Measurements from ENCODE around the gene DDX5. TPM values are rescaled to one million over a fixed set of nuclear protein-coding genes. Genes with fewer than 3 reads are reported as not detected.

Gene DDX5
- polyA plus RNA-seq, 1 of the 3 experiments (the other 2 are of a cell fraction), result 1,642 TPM

GRCh38 chr17:64494121-64494520, 12.0 kb downstream of the DDX5 start:
- peaks cover 25% of the 10 kb centered on the region for H3F3A ChIP-seq (replicated peaks; ENCODE audit: insufficient read depth)
- WGBS (ENCODE audit: low lambda C conversion rate), result 96% methylated on average over 2 of the region's 2 CpGs
- H3K36me3 ChIP-seq (replicated peaks in 1 of 2; ENCODE audit: control insufficient read depth in 1 of 2, insufficient read depth in 2 of 2, low read length in 1 of 2), result peaks cover 46 to 49% of the 10 kb centered on the region in 2 experiments
- ChIA-PET CTCF (interaction anchor here (5.2 to 6.7 kb wide), 2 partner anchors 15 to 74 kb away, joined by 73 to 76 read pairs; no protein-coding TSS in a partner anchor), POLR2A (interaction anchor here (4.2 kb wide), 1 partner anchor 12 kb away, joined by 140 read pairs; the partner anchor contains the start of genes CEP95 and DDX5)
- H3K9me2 ChIP-seq, result no peaks in the 10 kb centered on the region
- no peaks in the 10 kb centered on the region for H3K27me3 ChIP-seq (ENCODE audit: insufficient read depth)
- H3K4me1 ChIP-seq (ENCODE audit: control insufficient read depth in 1 of 2, insufficient read depth in 2 of 2, low read depth in 1 of 2, low read length in 1 of 2), result peaks cover 13 to 19% of the 10 kb centered on the region in 2 experiments; a peak in 3 of 4 replicates
- H2AFZ ChIP-seq (ENCODE audit: low read depth), result no peak overlapping the region
- H3K4me2 ChIP-seq, result peak overlapping the region; percentile 90
- H3K9ac ChIP-seq, result no peak overlapping the region
- no peak for DNase-seq
- no peak overlapping the region; a peak in 1 of 4 replicates for H3K4me3 ChIP-seq (ENCODE audit: low read depth in 2 of 2, low read length in 1 of 2)
- TF ChIP-seq PBX3 (IDR thresholded peaks at IDR 0.05), result no peak
- TF ChIP-seq POLR2AphosphoS5 (IDR thresholded peaks at IDR 0.05; ENCODE audit: low read depth, low read length), result no peak
- no peak for TF ChIP-seq RAD21 (IDR thresholded peaks at IDR 0.05; ENCODE audit: low read length)
- no peak for TF ChIP-seq TEAD4 (IDR thresholded peaks at IDR 0.05; ENCODE audit: borderline replicate concordance, insufficient read depth)
- no peak for TF ChIP-seq TCF12 (IDR thresholded peaks at IDR 0.05)
- no peak for TF ChIP-seq FOXM1 (IDR thresholded peaks at IDR 0.05; ENCODE audit: low read depth)
- no peak for TF ChIP-seq NFIC (IDR thresholded peaks at IDR 0.05; ENCODE audit: borderline replicate concordance)
- TF ChIP-seq TAF1 (IDR thresholded peaks at IDR 0.05; ENCODE audit: borderline replicate concordance, low read depth, low read length), result no peak
- TF ChIP-seq EZH2phosphoT487 (IDR thresholded peaks at IDR 0.05; ENCODE audit: borderline replicate concordance, low read depth), result no peak
- H3K79me2 ChIP-seq (ENCODE audit: insufficient read depth), result peaks cover 48% of the 10 kb centered on the region
- peaks cover 20% of the 10 kb centered on the region for H4K20me1 ChIP-seq (ENCODE audit: insufficient read depth)
- no peak overlapping the region for H3K27ac ChIP-seq (ENCODE audit: low read depth in 2 of 2, low read length in 1 of 2)
- H3K9me3 ChIP-seq, result no peaks in the 10 kb centered on the region

- ChIA-PET CTCF (interaction anchor here (0.7 to 6.7 kb wide), 11 partner anchors 8 to 180 kb away, joined by 3 to 76 read pairs (median 7); partner anchors contain the start of genes CEP95 and DDX5), POLR2A (interaction anchor here (2.5 kb wide), 1 partner anchor 13 kb away, joined by 15 read pairs; the partner anchor contains the start of genes CEP95 and DDX5)
- Histone ChIP-seq H3K9me2 (no peaks in the 10 kb centered on the region), H3K27ac (ENCODE audit: low read depth in 2 of 2, low read length in 1 of 2) (no peak overlapping the region; a peak in 1 of 4 replicates), H3K4me1 (ENCODE audit: control insufficient read depth in 1 of 2, insufficient read depth in 2 of 2, low read depth in 1 of 2, low read length in 1 of 2) (peaks cover 9 to 13% of the 10 kb centered on the region in 2 experiments; a peak in 3 of 4 replicates), H4K20me1 (ENCODE audit: insufficient read depth) (peaks cover 5% of the 10 kb centered on the region), H3K9ac (no peak overlapping the region), H2AFZ (ENCODE audit: low read depth) (no peak overlapping the region), H3K9me3 (no peaks in the 10 kb centered on the region), H3K4me3 (ENCODE audit: low read depth in 2 of 2, low read length in 1 of 2) (no peak overlapping the region), H3F3A (replicated peaks; ENCODE audit: insufficient read depth) (peaks cover 10% of the 10 kb centered on the region), H3K4me2 (no peak overlapping the region), H3K36me3 (replicated peaks in 1 of 2; ENCODE audit: control insufficient read depth in 1 of 2, insufficient read depth in 2 of 2, low read length in 1 of 2) (peaks cover 41 to 47% of the 10 kb centered on the region in 2 experiments), H3K27me3 (ENCODE audit: insufficient read depth) (no peaks in the 10 kb centered on the region), H3K79me2 (ENCODE audit: insufficient read depth) (peaks cover 45% of the 10 kb centered on the region)
- WGBS (ENCODE audit: low lambda C conversion rate), result 92% methylated on average over 6 of the region's 6 CpGs
- DNase-seq, result peak; percentile 33
- TF ChIP-seq CTCF (IDR thresholded peaks at IDR 0.05) (peak; percentile 65), ZBTB33 (IDR thresholded peaks at IDR 0.05; ENCODE audit: borderline replicate concordance, low read depth) (no peak), RFX5 (IDR thresholded peaks at IDR 0.05; ENCODE audit: low read length) (no peak)
These were observed 13.5 kb downstream of the DDX5 start for GRCh38 chr17:64492481-64493109.
